ELF-1 (cell line): ENCODE measurements around the gene TMEM89.
A peak's percentile ranks its signal among the peaks of the same experiment; 100 is the strongest.

Source experiments
- DNase-seq: peaks from one replicate; pipeline ENCODE4 v3.0.0-alpha.2; 2016; ENCODE audit warnings: low read depth, low spot score

TMEM89 gene

GRCh38 chr3:48614044-48614443 lies 7.5 kb downstream of the TMEM89 start:
- no peak for DNase-seq

GRCh38 chr3:48612309-48612708 lies 9.3 kb downstream of the TMEM89 start:
- DNase-seq, result no peak

GRCh38 chr3:48609088-48610005 lies 12.2 kb downstream of the TMEM89 start, which contains the start of gene UQCRC1:
Gene UQCRC1, minus strand, starts transcription at chr3:48609646. Its CDS starts 26 bp downstream, at chr3:48609620.
- peak; percentile 96 for DNase-seq

- no peak for DNase-seq
Measured at GRCh38 chr3:48607519-48607918, 14.1 kb downstream of the TMEM89 start.

DNA sequence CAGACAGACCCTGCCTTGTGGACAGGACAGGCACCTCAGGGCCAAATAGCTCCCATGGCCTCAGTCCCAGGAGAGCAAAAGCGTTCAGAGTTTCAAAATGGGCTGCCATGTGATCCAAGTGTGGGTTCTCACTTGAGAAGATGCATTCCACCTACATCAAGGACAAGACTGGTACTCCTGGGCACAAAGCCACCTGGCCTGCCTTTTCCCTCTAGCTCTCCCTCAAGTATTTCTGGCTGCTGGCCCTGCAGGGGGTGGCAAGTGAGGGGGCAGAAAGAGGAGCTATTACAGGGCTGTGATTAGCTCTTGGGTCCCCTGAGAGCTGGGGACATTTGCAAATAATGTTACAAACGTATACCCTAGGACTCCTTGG lies 20.0 kb downstream of the TMEM89 start:
- no peak for DNase-seq

DNA sequence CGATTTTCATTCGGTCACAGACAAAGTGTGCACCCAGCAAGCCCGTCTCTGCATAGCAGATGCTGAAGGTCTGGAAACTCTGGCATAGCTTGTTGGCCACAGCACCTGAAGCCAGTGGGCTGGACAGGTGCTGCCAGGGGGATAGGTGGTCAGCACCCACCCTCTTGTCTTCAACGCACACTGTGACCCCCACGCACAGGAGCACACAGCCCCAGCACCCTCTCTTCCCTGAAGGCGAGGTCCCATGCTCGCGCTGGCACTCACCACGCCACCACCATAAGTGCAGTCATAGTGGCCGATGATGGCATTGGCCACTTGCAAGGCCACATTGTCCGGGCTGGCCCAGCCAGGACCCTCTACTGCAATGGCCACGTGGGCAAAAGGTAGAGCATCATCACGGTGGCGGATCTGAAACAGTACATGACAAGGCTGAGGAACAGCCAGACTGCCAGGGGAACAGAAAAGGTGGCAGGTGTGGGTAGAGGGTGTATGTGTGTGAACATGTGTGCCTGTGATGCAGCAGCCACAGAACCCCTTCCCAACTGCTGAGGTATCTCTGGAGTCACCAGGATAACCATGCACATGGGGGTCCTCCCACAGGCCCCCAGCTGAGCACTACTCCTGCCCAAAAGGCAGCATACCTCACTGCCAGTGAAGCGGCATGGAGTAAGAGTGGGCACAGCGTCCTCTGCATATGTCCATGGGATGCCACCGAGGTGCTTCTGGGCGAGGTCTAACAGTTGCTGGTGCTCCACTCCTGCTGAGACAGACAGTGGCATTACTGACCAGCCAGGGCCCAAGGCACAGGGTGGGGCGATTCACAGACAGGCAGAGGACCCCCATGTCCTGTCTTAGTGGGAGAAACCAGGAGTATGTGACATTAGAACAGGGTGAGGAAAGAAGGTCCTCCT lies 20.6 kb downstream of the TMEM89 start:
- no peak for DNase-seq

GRCh38 chr3:48599509-48600285 lies 21.9 kb downstream of the TMEM89 start:
- DNase-seq, result peak; percentile 15

DNA sequence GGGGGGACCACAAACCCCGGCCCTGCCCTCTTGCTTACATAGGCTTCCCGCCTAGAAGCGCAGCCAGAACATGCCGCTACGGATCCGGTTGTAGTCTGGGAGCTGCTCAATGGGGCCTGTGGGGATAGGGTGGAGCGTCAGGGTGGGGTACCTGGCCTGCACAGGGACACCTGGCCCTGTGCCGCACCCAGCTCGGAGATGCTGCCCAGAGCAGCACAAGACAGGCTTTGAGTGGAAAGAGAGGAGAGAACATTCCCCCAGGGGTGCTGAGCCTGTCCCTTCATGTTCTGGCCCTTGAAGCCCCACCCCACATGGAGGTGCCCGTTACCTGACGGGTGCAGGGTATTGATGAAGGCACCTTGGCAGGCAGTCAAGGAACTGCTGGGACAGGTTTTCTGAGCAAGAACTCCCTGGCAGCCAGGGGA lies 22.5 kb downstream of the TMEM89 start:
- DNase-seq, result no peak

GRCh38 chr3:48598323-48599076 lies 23.1 kb downstream of the TMEM89 start:
- DNase-seq, result peak; percentile 96

- no peak for DNase-seq
Measured at GRCh38 chr3:48597408-48597800, 24.2 kb downstream of the TMEM89 start.

- DNase-seq, result no peak
Measured at GRCh38 chr3:48596676-48597407, 24.7 kb downstream of the TMEM89 start.

GRCh38 chr3:48596157-48596556 lies 25.4 kb downstream of the TMEM89 start:
- DNase-seq, result no peak

DNA sequence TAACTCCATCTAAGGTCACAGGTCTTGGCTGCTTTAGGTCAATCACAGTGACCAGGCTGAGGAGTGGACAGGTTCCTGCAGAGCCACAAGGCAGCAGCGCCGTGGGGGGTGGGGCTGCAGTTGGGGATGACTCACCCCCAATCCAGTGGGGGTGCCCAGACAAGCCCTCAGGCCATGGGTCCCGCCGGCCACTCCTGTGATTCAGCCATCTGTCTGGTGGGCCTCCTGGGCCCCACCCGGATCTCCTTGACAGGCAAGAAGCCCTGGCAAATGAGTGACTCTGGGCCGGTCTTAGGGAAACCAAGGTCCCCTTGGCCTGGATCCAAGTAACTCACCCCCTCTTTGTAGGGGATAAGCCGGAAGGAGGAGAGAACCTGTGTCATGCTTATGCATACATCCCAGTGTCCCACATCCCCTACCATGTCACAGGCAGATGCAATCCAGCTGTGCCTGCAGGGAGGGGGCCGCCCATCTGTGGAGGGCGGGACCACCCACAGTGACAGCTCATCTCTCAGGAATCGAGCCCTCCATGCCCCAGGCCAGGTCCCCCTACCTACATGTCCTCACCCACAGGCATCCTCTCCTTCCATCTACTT lies 25.9 kb downstream of the TMEM89 start:
- peak; percentile 87 for DNase-seq

- peak; percentile 15 for DNase-seq
Measured at GRCh38 chr3:48595075-48595525, 26.5 kb downstream of the TMEM89 start, which contains the start of gene COL7A1. Gene COL7A1, minus strand, starts transcription at chr3:48595329. Its CDS starts 170 bp downstream, at chr3:48595159.

GRCh38 chr3:48594417-48595049 lies 27.0 kb downstream of the TMEM89 start:
- DNase-seq, result peak; percentile 74

DNA sequence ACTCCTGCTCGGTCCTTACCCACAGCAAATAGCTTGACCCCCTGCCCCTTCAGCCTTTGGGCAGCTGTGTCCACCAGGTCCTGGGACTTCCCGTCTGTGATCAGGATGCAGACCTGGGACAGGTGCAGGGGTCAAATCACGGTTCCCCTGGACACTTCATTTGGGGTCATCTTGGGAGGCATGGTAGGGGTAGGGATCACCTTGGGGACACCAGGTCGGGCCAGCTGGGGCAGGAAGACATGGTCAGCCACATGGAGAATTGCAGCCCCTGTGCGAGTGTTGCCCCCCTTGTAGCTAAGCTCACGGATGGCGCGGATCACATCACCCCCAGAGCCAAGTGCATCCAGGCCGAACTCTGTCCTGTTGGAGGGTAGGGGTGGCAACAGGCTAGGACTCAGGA lies 28.2 kb downstream of the TMEM89 start:
- DNase-seq, result no peak

DNA sequence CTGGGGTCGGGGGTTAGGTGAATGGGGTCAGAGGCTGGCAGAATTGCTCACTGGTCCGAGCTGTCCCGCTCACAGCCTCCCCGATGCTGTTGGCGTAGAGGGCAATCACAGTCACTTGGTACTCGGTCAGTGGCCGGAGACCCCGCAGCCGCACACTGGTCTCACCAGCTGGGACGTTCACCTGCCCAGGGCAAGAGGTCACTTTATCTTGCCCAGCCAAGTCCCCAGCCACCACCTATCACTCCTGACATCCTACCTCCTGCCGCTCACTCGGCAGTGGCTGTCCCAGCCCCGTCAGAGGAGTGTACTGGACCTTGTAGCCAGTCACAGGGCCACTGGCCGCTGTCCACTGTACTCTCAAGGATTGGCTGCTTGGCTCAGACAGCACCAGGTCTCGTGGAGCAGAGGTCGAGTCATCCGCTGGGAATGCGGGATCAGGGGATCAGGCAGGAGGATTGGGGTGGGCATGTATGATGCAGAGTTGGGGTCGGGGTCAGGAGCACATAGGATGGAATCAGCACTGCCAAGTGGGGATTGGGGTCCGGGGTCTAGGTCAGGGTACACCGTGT lies 29.0 kb downstream of the TMEM89 start:
- DNase-seq, result no peak

- no peak for DNase-seq
Measured at GRCh38 chr3:48591886-48592518, 29.6 kb downstream of the TMEM89 start.
